PFSK-1 (cell line): Measurements from ENCODE around the gene TNS3.

ENCODE experiments used
- FOXP2 ChIP-seq: optimal IDR thresholded peaks from 2 replicates; pipeline ENCODE3; 2011; ENCODE audit warnings: borderline replicate concordance, control low read depth, inconsistent platforms; ENCODE audit not compliant: insufficient read depth; ENCODE audit errors: extremely low read length, extremely low read depth
- SIN3A ChIP-seq: IDR thresholded peaks from 2 replicates; pipeline ENCODE4 v1.6.1; 2012; ENCODE audit warnings: mild to moderate bottlenecking, low read length, moderate library complexity, borderline replicate concordance; ENCODE audit not compliant: insufficient read depth
- TAF1 ChIP-seq: IDR thresholded peaks from 2 replicates; pipeline ENCODE4 v1.6.1; 2012; ENCODE audit warnings: low read length, control low read depth, borderline replicate concordance; ENCODE audit not compliant: insufficient read depth

GRCh38 chr7:47443049-47443448 is 138.9 kb downstream of the TNS3 start:
- TF ChIP-seq FOXP2 (no peak), TAF1 (no peak), SIN3A (no peak)
